Testis (tissue), 2 donors: ENCODE results near the gene FAM20A.

Experiments used
- POLR2A ChIP-seq: fragments of 450-650 bp; IDR thresholded peaks from one replicate; pipeline ENCODE4 v1.6.1; 2017; ENCODE audit warnings: antibody characterized with exemption, mild to moderate bottlenecking, moderate library complexity
- TF ChIP-seq, protein P1 (sequence below), 3 experiments: fragments of 450-650 bp in 2 of 3; fragments of 200-600 bp in 1 of 3; sonication (generic) in 1 of 3; IDR thresholded peaks; one replicate each; pipeline ENCODE4 v1.5.1; 2016 to 2019; ENCODE audit warnings: antibody characterized with exemption in 3 of 3, mild to moderate bottlenecking in 2 of 3, moderate library complexity in 1 of 3

DNA sequence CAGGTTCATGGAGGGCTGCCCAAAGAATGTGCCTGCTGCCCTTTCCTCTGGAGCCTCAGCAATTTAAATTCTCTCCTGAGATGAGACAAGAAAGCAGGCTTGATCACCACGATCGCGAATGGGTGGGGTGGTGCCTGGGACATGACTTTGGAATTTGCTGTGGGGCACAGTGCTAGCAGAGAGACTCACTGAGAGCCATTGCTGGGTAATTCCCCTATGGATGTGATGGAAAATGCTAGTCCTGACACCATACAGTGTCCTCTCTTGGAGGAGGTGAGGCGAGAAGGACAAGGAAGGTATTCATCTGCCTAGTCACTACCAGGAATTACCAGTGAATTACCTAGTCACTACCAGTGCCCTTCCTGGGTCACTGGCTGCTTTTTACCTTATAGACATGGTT, 15.5 kb downstream of the FAM20A start:
- TF ChIP-seq, protein P1, sequence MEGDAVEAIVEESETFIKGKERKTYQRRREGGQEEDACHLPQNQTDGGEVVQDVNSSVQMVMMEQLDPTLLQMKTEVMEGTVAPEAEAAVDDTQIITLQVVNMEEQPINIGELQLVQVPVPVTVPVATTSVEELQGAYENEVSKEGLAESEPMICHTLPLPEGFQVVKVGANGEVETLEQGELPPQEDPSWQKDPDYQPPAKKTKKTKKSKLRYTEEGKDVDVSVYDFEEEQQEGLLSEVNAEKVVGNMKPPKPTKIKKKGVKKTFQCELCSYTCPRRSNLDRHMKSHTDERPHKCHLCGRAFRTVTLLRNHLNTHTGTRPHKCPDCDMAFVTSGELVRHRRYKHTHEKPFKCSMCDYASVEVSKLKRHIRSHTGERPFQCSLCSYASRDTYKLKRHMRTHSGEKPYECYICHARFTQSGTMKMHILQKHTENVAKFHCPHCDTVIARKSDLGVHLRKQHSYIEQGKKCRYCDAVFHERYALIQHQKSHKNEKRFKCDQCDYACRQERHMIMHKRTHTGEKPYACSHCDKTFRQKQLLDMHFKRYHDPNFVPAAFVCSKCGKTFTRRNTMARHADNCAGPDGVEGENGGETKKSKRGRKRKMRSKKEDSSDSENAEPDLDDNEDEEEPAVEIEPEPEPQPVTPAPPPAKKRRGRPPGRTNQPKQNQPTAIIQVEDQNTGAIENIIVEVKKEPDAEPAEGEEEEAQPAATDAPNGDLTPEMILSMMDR (IDR thresholded peaks at IDR 0.05): no peak
- no peak for TF ChIP-seq POLR2A
